HepG2 (cell line): ENCODE results near the gene FAM221B. TPM values are rescaled to one million over a fixed set of nuclear protein-coding genes. Genes with fewer than 3 reads are reported as not detected.

Experiments
- CEBPG ChIP-seq: IDR thresholded peaks from 2 replicates; pipeline ENCODE4 v1.6.1; 2016
- ELF1 ChIP-seq: sonication (generic); formaldehyde crosslinking; IDR thresholded peaks from 2 replicates; pipeline ENCODE4 v1.4.0; 2020; ENCODE audit warnings: missing genetic modification reagents
- GABPA ChIP-seq, 2 experiments: IDR thresholded peaks; 2 replicates each; pipeline ENCODE4 v1.6.1; 2011 to 2016; ENCODE audit warnings: low read depth in 2 of 2, low read length in 1 of 2, missing biosample characterization in 1 of 2, missing genetic modification characterization in 1 of 2
- HOXA3 ChIP-seq: sonication (generic); formaldehyde crosslinking; IDR thresholded peaks from 2 replicates; pipeline ENCODE4 v1.5.0; 2020; ENCODE audit warnings: missing genetic modification reagents
- JUN ChIP-seq: sonication (generic); formaldehyde crosslinking; IDR thresholded peaks from 2 replicates; pipeline ENCODE4 v1.4.0; 2020; ENCODE audit warnings: mild to moderate bottlenecking, missing genetic modification reagents
- NR2F1 ChIP-seq, 2 experiments: fragments of 450-650 bp in 1 of 2; formaldehyde crosslinking in 1 of 2; IDR thresholded peaks; 2 replicates each; pipeline versions ENCODE4 v1.5.0 to v1.6.1; 2016 to 2020; ENCODE audit warnings: mild to moderate bottlenecking in 1 of 2, missing compliant biosample characterization in 1 of 2, missing genetic modification reagents in 1 of 2, moderate library complexity in 1 of 2
- PHF20 ChIP-seq: sonication (generic); formaldehyde crosslinking; IDR thresholded peaks from 2 replicates; pipeline ENCODE4 v1.5.0; 2020; ENCODE audit warnings: mild to moderate bottlenecking, missing genetic modification reagents
- PITX1 ChIP-seq: sonication (generic); formaldehyde crosslinking; IDR thresholded peaks from 2 replicates; pipeline ENCODE4 v1.5.1; 2020; ENCODE audit warnings: mild to moderate bottlenecking, missing genetic modification reagents
- POGZ ChIP-seq: sonication (generic); formaldehyde crosslinking; IDR thresholded peaks from 2 replicates; pipeline ENCODE4 v1.4.0; 2020; ENCODE audit warnings: mild to moderate bottlenecking, missing genetic modification reagents
- PPARG ChIP-seq: conservative IDR thresholded peaks from 2 replicates; pipeline ENCODE4 v1.6.1; 2016; ENCODE audit warnings: missing biosample characterization, missing genetic modification reagents
- RBFOX2 ChIP-seq: fragments of 200-400 bp; formaldehyde crosslinking; IDR thresholded peaks from 2 replicates; pipeline ENCODE4 v1.6.1; 2017; ENCODE audit warnings: low read depth, mild to moderate bottlenecking, low read length
- SIN3A ChIP-seq: IDR thresholded peaks from 2 replicates; pipeline ENCODE4 v1.6.1; 2011; ENCODE audit warnings: low read depth, mild to moderate bottlenecking, control low read depth, low read length, borderline replicate concordance
- TBX3 ChIP-seq: fragments of 450-650 bp; IDR thresholded peaks from 2 replicates; pipeline ENCODE4 v1.6.1; 2017; ENCODE audit warnings: antibody characterized with exemption, mild to moderate bottlenecking, inconsistent platforms, borderline replicate concordance
- THAP11 ChIP-seq: IDR thresholded peaks from 2 replicates; pipeline ENCODE4 v1.6.1; 2016; ENCODE audit warnings: missing biosample characterization, missing genetic modification reagents
- ZFP1 ChIP-seq: IDR thresholded peaks from 2 replicates; pipeline ENCODE4 v1.6.1; 2016
- ZNF138 ChIP-seq: sonication (generic); formaldehyde crosslinking; IDR thresholded peaks from 2 replicates; pipeline ENCODE4 v1.5.0; 2020; ENCODE audit warnings: mild to moderate bottlenecking, low read depth, missing genetic modification reagents
- ZNF430 ChIP-seq: sonication (generic); formaldehyde crosslinking; IDR thresholded peaks from 2 replicates; pipeline ENCODE4 v1.9.0; 2021; ENCODE audit warnings: mild to moderate bottlenecking, missing genetic modification reagents
- polyA plus RNA-seq, 8 experiments: library from polyadenylated mRNA; depleted of rRNA in 3 of 8; stranded (reverse) in 7 of 8; unstranded in 1 of 8; fragments of >200 nt; fragmentation: Illumina TruSeq in 4 of 8; extraction: Trizol in 4 of 8; gene quantifications; 2 replicates each; pipeline versions ENCODE4 v1.2.1 to v1.2.3, GENCODE V29; 2011 to 2016; ENCODE audit warnings: low read depth in 4 of 8, missing spikeins in 1 of 8, mixed read lengths in 1 of 8; ENCODE audit not compliant: insufficient read depth in 1 of 8
- total RNA-seq, 5 experiments: library from RNA; depleted of rRNA; stranded (reverse); fragments of >200 nt; fragmentation: Illumina TruSeq; extraction: Trizol; gene quantifications; 2 replicates each; pipeline ENCODE4 v1.2.3, GENCODE V29; 2016; ENCODE audit warnings: low read depth in 1 of 5
- TF ChIP-seq, protein P1 (sequence below): sonication (generic); formaldehyde crosslinking; IDR thresholded peaks from 2 replicates; pipeline ENCODE4 v1.9.0; 2021; ENCODE audit warnings: missing genetic modification reagents, borderline replicate concordance

The FAM221B gene
- total and polyA plus RNA-seq, 2 of the 13 experiments (the other 11 are each of a cell fraction or from before 2014, with no cell fraction given), result not detected

DNA sequence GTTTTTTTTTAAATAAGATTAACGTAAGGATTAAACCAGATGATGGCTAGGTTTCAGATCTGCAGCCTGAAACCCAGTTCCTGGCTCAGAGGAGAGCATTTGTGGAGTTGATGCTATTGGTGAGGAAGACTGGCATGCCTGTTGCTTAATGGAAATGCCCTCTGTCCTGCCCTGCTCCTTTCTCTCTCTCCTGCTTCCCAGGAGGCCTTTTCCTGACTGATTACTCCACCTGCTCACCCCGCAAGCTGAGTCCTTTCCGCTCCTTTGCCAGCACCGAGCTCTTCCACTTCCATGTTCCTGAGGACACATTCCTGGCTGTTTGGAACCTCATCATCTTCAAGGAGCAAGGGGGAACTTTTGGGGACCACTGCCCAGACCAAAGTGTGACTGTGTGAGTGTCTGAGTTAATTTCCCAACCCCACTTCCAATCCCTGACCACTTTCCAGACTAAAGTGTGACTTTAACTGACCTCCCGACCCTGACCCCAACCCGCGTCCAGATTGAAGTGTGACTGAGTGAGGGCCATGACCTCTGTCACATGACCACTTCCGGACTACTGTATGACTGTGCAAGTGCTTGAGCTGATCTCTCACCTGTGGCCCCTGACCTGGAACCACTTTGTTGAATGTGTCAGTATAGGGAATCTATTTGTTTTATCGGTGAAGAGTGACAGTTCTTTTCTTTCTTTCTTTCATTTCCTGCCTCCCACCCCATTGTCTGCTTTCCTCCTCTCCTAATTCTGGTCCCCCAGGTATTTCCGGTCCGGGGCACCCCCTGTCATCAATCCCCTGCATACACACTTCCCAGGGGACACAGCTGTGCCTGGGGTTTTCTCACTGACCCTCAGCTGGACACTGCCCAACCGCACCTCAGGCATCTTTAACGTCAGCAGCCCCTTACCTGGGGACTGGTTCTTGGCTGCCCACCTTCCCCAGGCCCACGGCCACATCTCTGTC, 6.0 kb upstream of the FAM221B start (continued):
- TF ChIP-seq, protein P1, sequence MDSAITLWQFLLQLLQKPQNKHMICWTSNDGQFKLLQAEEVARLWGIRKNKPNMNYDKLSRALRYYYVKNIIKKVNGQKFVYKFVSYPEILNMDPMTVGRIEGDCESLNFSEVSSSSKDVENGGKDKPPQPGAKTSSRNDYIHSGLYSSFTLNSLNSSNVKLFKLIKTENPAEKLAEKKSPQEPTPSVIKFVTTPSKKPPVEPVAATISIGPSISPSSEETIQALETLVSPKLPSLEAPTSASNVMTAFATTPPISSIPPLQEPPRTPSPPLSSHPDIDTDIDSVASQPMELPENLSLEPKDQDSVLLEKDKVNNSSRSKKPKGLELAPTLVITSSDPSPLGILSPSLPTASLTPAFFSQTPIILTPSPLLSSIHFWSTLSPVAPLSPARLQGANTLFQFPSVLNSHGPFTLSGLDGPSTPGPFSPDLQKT (CRISPR knock-in tag), result no peak
- 0 out of 2 replicates have a peak, but pooled peaks have one; percentile 17 for TF ChIP-seq PPARG (CRISPR knock-in tag)
- peak; percentile 94 to 95 for TF ChIP-seq NR2F1 (CRISPR knock-in tag; IDR thresholded peaks at IDR 0.05)
- peak; percentile 45; the same call in 1 of the 2 replicates for TF ChIP-seq PITX1
- TF ChIP-seq THAP11, result peak; percentile 74
- no peak for TF ChIP-seq SIN3A
- TF ChIP-seq ZFP1, result no peak
- peak; percentile 51; the same call in 1 of the 2 replicates for TF ChIP-seq TBX3
- peak; percentile 58 for TF ChIP-seq ELF1
- peak; percentile 54; the same call in 1 of the 2 replicates for TF ChIP-seq ZNF430
- 0 out of 2 replicates have a peak, but pooled peaks have one; percentile 23 for TF ChIP-seq JUN (CRISPR knock-in tag)
- peak; percentile 56; the same call in 1 of the 2 replicates for TF ChIP-seq POGZ (CRISPR knock-in tag)
- TF ChIP-seq GABPA (IDR thresholded peaks at IDR 0.05; ENCODE audit: low read depth, low read length), result peak; percentile 46; the same call in 1 of the 2 replicates
- TF ChIP-seq GABPA (CRISPR knock-in tag; IDR thresholded peaks at IDR 0.05; ENCODE audit: low read depth), result peak; percentile 90
- peak; percentile 48; the same call in 1 of the 2 replicates for TF ChIP-seq PHF20 (CRISPR knock-in tag)
- TF ChIP-seq RBFOX2, result no peak
- no peak for TF ChIP-seq ZNF138 (CRISPR knock-in tag)
- TF ChIP-seq HOXA3 (CRISPR knock-in tag), result peak; percentile 52; the same call in 1 of the 2 replicates
- TF ChIP-seq CEBPG, result 0 out of 2 replicates have a peak, but pooled peaks have one; percentile 6
